Endothelial cell (in vitro differentiated cells): ENCODE data around the gene TMEM273. TPM values are rescaled to one million over a fixed set of nuclear protein-coding genes. Genes with fewer than 3 reads are reported as not detected.
A peak's percentile ranks its signal among the peaks of the same experiment; 100 is the strongest.

Experiments used
- DNase-seq: peaks from one replicate; pipeline ENCODE4 v3.0.0; 2021; ENCODE audit warnings: low spot score
- H3K27ac Mint-ChIP-seq: one replicate; pipeline ENCODE4 v1.8.0; 2021; ENCODE audit warnings: mixed read lengths, inconsistent platforms; ENCODE audit not compliant: unreplicated experiment
- H3K27me3 Mint-ChIP-seq: one replicate; pipeline ENCODE4 v1.8.0; 2021; ENCODE audit warnings: mild to moderate bottlenecking, moderate library complexity, mixed read lengths, inconsistent platforms; ENCODE audit not compliant: unreplicated experiment
- H3K36me3 Mint-ChIP-seq: one replicate; pipeline ENCODE4 v1.8.0; 2021; ENCODE audit warnings: mild to moderate bottlenecking, low read depth, mixed read lengths, inconsistent platforms; ENCODE audit not compliant: unreplicated experiment
- H3K4me1 Mint-ChIP-seq: one replicate; pipeline ENCODE4 v1.8.0; 2021; ENCODE audit warnings: mild to moderate bottlenecking, mixed read lengths, inconsistent platforms; ENCODE audit not compliant: unreplicated experiment
- H3K4me3 Mint-ChIP-seq: one replicate; pipeline ENCODE4 v1.8.0; 2021; ENCODE audit warnings: mild to moderate bottlenecking, mixed read lengths, inconsistent platforms; ENCODE audit not compliant: unreplicated experiment
- H3K9me3 Mint-ChIP-seq: one replicate; pipeline ENCODE4 v1.8.0; 2021; ENCODE audit warnings: mixed read lengths, inconsistent platforms; ENCODE audit not compliant: unreplicated experiment
- total RNA-seq: library from RNA; stranded (reverse); fragmentation: NEBNext Ultra II Directional; extraction: Animal tissue kit (Norgen Biotek cat#: 25700); gene quantifications from one replicate; pipeline ENCODE4 v1.2.1, GENCODE V29; 2021; ENCODE audit not compliant: unreplicated experiment
- TF ChIP-seq, protein P1 (sequence below): fragments of 200-600 bp; sonication (generic); IDR thresholded peaks from one replicate; pipeline ENCODE4 v1.5.0; 2021; ENCODE audit warnings: antibody characterized with exemption; ENCODE audit not compliant: unreplicated experiment

The TMEM273 gene
- total RNA-seq, 1 donor from 2014 or later = 1.6 TPM

DNA sequence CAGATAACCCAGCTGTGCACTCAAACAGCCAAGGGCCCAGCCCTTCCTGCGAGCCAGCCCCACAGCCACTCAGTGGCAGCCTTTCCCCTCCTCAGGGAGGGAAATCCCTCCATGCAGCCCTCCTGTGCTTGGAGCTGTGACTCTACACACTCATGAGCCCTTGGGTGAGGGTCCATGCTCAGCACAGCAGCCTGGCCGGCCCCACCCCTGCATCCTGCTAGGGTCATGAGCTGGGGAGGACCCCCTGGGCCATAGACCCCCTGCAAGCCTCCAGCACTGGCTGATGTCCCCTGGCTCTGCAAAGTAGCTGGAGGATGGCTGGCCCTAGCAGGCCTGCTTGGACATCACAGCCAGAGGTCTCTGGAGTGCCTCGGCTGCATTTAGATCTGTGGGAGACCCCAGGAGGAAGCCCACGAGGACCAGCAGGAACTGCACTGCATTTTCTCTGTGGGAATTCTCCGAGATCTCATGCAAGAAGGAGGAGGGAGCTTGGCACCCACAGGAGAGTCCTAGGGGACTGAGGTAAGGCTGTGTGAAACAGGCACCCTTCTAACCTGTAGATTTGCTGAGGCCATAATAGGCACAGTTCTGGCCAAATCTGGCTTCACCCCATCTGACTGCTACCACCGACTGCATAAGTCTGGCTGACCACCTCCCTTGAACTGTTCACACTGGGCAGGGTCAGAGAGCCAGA, 17.4 kb downstream of the TMEM273 start:
- no peak for DNase-seq
- no peaks in the 10 kb centered on the region for H3K9me3 Mint-ChIP-seq
- no peaks in the 10 kb centered on the region for H3K36me3 Mint-ChIP-seq
- TF ChIP-seq, protein P1, sequence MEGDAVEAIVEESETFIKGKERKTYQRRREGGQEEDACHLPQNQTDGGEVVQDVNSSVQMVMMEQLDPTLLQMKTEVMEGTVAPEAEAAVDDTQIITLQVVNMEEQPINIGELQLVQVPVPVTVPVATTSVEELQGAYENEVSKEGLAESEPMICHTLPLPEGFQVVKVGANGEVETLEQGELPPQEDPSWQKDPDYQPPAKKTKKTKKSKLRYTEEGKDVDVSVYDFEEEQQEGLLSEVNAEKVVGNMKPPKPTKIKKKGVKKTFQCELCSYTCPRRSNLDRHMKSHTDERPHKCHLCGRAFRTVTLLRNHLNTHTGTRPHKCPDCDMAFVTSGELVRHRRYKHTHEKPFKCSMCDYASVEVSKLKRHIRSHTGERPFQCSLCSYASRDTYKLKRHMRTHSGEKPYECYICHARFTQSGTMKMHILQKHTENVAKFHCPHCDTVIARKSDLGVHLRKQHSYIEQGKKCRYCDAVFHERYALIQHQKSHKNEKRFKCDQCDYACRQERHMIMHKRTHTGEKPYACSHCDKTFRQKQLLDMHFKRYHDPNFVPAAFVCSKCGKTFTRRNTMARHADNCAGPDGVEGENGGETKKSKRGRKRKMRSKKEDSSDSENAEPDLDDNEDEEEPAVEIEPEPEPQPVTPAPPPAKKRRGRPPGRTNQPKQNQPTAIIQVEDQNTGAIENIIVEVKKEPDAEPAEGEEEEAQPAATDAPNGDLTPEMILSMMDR = no peak
- H3K4me3 Mint-ChIP-seq = no peak overlapping the region
- H3K4me1 Mint-ChIP-seq = peaks cover 4% of the 10 kb centered on the region
- peaks cover 6% of the 10 kb centered on the region for H3K27me3 Mint-ChIP-seq
- no peak overlapping the region for H3K27ac Mint-ChIP-seq

DNA sequence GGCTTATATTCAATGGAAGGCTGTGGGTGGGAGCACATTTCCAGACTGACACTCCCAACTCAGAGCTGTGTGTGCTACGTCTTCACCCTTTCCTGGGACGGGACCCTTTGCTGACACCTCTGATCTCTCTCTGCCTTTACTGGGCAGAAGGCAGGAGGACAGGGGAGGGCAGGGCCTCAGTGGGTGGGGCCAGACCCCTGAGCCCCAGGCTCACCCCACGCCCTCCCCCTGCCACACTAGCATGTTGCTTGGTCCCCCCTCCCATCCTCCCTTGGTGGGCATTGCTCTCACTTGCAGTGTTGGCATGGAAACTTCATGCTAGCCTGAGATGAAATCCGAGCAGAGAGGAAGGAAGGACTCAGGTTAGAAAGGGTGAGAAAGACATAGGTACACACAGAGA, 18.4 kb downstream of the TMEM273 start:
- H3K27ac Mint-ChIP-seq = no peak overlapping the region
- H3K9me3 Mint-ChIP-seq = no peaks in the 10 kb centered on the region
- H3K4me1 Mint-ChIP-seq = peaks cover 4% of the 10 kb centered on the region
- H3K4me3 Mint-ChIP-seq = no peak overlapping the region
- TF ChIP-seq, protein P1 = no peak
- peaks cover 5% of the 10 kb centered on the region for H3K27me3 Mint-ChIP-seq
- no peaks in the 10 kb centered on the region for H3K36me3 Mint-ChIP-seq
- DNase-seq = no peak

DNA sequence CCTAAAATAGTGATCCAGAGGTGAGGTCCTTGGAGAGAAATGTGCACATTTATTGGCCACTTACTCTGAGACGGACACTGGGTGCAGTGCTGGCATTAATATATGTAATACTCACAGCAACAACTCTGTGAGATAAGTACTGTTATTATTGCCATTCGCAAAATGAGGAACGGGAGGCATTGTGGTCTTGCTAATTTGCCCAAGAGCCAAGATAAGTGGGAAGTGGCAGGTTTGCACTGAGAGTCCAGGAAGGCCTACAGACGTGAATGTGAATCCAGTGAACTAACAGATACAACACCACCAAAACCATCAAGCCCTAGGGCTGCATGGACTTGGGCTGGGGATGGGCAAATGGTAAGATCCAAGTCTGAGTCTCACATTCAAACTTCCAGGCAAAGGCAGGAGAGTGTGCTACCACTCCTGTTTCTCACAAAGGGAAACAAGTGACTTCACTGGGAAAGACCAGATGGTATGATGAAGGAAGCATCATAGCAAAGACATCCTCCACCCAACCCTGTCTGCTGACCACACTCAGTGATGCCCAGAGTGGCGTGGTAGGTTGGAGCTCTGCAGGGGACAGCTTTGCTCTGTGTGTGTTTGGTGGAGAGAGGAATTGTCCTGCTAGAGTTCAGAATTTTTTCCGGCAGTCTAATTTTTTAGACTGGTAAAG, 19.2 kb downstream of the TMEM273 start:
- DNase-seq = no peak
- no peak overlapping the region for H3K27ac Mint-ChIP-seq
- no peaks in the 10 kb centered on the region for H3K9me3 Mint-ChIP-seq
- TF ChIP-seq, protein P1 = no peak
- H3K4me1 Mint-ChIP-seq = peaks cover 4% of the 10 kb centered on the region
- peaks cover 3% of the 10 kb centered on the region for H3K27me3 Mint-ChIP-seq
- no peak overlapping the region for H3K4me3 Mint-ChIP-seq
- H3K36me3 Mint-ChIP-seq = no peaks in the 10 kb centered on the region

DNA sequence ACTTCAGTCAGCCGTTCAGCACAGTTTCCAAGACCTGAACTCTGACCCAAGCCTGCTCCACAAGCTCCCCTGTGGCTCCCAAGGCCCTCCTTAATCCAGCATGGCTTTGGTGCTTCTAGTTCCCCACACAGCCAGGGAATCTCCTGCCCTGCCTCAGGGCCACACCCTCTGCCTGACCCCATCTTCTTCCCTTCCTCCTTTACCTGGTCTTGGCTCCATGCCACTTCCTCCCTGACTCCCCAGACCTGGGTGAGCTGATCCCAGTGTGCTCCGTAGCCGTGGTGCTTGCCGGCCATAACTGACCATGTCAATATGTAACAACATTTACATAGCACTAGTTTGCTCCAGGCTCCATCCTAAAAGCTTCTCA, 20.0 kb downstream of the TMEM273 start:
- Mint-ChIP-seq H3K4me1 (peaks cover 4% of the 10 kb centered on the region), H3K36me3 (no peaks in the 10 kb centered on the region), H3K9me3 (no peaks in the 10 kb centered on the region), H3K27me3 (peaks cover 3% of the 10 kb centered on the region), H3K4me3 (no peak overlapping the region), H3K27ac (no peak overlapping the region)
- TF ChIP-seq, protein P1 = no peak
- no peak for DNase-seq

DNA sequence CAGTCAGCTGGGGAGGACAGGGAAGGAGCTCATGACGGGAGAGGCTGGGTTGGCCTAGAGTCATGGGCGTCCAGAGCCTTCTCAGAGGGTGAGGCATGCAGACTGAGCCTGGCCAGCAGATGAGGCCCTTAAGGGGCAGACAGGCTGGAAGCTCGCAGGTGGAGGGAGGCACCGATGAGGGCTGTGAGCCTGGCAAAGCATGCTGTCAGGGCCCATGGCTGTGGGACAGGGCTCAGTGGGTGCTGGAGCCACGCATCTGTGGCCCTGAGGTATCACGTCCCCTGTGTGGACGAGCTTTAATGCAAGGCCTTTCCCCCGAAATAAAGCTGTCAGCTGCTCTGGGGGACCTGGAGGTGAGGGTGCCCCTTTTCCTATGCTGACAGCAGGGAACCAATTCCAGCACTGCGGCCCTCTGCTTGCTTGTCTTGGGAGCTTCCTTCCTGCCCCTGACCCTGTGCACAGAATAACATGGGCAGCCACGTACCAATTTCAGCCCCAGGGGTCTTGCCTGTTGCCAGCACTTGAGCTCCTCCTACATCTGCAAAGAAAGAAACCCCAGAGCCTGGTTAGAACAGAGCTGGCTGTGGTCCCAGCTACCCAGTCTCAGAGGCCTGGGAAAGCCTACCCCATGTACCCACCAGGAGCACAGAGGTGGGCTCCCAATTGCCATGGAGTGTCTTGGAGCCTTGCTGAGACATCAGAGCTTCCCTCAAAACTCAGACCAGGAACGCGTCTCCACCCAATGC, 20.6 kb downstream of the TMEM273 start:
- peak overlapping the region; percentile 40 for H3K27ac Mint-ChIP-seq
- peaks cover 3% of the 10 kb centered on the region for H3K27me3 Mint-ChIP-seq
- no peak for DNase-seq
- TF ChIP-seq, protein P1 = no peak
- H3K9me3 Mint-ChIP-seq = no peaks in the 10 kb centered on the region
- peaks cover 4% of the 10 kb centered on the region for H3K4me1 Mint-ChIP-seq
- H3K4me3 Mint-ChIP-seq = no peak overlapping the region
- H3K36me3 Mint-ChIP-seq = no peaks in the 10 kb centered on the region
